Suprapubic skin (tissue), 4 donors: Measurements from ENCODE around the gene SPDYE17.
"Not testable (repeated sequence)": the region's sequence is repeated elsewhere in the genome, so short reads cannot be mapped to it uniquely, and the experiment has no call there.

Experiments used
- CTCF ChIP-seq, 2 donors: fragments of 200-600 bp in 1 of 2; fragments of 450-650 bp in 1 of 2; sonication (generic) in 1 of 2; IDR thresholded peaks; one replicate each; pipeline ENCODE4 v1.5.1; 2016 to 2019; ENCODE audit warnings: antibody characterized with exemption in 2 of 2, mild to moderate bottlenecking in 1 of 2, moderate library complexity in 1 of 2
- POLR2A ChIP-seq, 2 donors: fragments of 450-650 bp; IDR thresholded peaks; one replicate each; pipeline ENCODE4 v1.6.1; 2017; ENCODE audit warnings: antibody characterized with exemption in 2 of 2, mild to moderate bottlenecking in 2 of 2, moderate library complexity in 2 of 2
- POLR2AphosphoS5 ChIP-seq, 3 donors: sonication (generic); formaldehyde crosslinking; IDR thresholded peaks; one replicate each; pipeline ENCODE4 v1.6.1; 2017; ENCODE audit warnings: antibody characterized with exemption in 3 of 3

DNA sequence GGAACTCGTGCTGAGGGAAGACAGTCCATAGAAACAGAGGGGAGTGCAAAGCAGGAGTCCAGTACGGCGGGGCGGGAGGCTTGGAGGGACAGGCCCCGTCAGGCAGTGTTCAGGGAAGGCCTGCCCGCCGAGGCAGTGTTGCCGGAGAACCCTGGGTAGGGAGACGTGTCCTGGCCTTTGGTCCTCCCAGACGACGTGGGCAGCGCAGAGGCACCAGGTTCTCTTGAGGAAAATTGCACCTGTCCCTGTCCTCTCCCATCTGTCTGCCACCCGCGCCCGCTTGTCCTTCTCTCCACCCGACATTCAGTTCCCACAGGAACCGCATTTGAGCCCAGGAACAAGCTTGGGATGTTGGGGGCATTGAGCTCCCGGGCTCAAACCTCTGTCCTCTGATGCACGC lies 38.3 kb downstream of the SPDYE17 start:
- TF ChIP-seq POLR2A, CTCF, POLR2AphosphoS5 (IDR thresholded peaks at IDR 0.05): not testable (repeated sequence)
